Endodermal cell (in vitro differentiated cells): ENCODE measurements around the gene LRRC7. TPM values are rescaled to one million over a fixed set of nuclear protein-coding genes. Genes with fewer than 3 reads are reported as not detected.

ENCODE experiments used
- DNase-seq: peaks from one replicate; pipeline ENCODE4 v3.0.0-alpha.2; 2017
- H3K27ac ChIP-seq: 2 replicates; pipeline ENCODE4 v1.5.1; 2013; ENCODE audit warnings: mild to moderate bottlenecking, low read depth, low read length, moderate library complexity
- H3K27me3 ChIP-seq: 2 replicates; pipeline ENCODE4 v1.6.1; 2013; ENCODE audit warnings: mild to moderate bottlenecking, low read length, moderate library complexity; ENCODE audit not compliant: insufficient read depth, control insufficient read depth, poor library complexity, severe bottlenecking
- H3K36me3 ChIP-seq: 2 replicates; pipeline ENCODE4 v1.7.0; 2013; ENCODE audit warnings: mild to moderate bottlenecking, low read length, moderate library complexity; ENCODE audit not compliant: control insufficient read depth, insufficient read depth
- H3K4me1 ChIP-seq: one replicate; pipeline ENCODE4 v1.7.0; 2013; ENCODE audit warnings: low read length; ENCODE audit not compliant: control insufficient read depth, insufficient read depth
- H3K4me3 ChIP-seq: 2 replicates; pipeline ENCODE4 v1.5.1; 2013; ENCODE audit warnings: mild to moderate bottlenecking, low read length, moderate library complexity
- H3K9ac ChIP-seq: 2 replicates; pipeline ENCODE4 v1.6.1; 2013; ENCODE audit warnings: mild to moderate bottlenecking, low read length, moderate library complexity; ENCODE audit not compliant: poor library complexity, severe bottlenecking; ENCODE audit errors: extremely low read depth
- H3K9me3 ChIP-seq: 2 replicates; pipeline ENCODE4 v1.6.1; 2013; ENCODE audit warnings: mild to moderate bottlenecking, low read length, moderate library complexity; ENCODE audit not compliant: control insufficient read depth
- H3K27ac Mint-ChIP-seq: 2 replicates; pipeline ENCODE4 v1.8.0; 2020; ENCODE audit warnings: mixed read lengths
- H3K27me3 Mint-ChIP-seq: 2 replicates; pipeline ENCODE4 v1.8.0; 2021; ENCODE audit warnings: mild to moderate bottlenecking, mixed read lengths; ENCODE audit not compliant: insufficient read depth
- H3K36me3 Mint-ChIP-seq: 2 replicates; pipeline ENCODE4 v1.8.0; 2020; ENCODE audit warnings: low read depth, mixed read lengths
- H3K4me1 Mint-ChIP-seq: 2 replicates; pipeline ENCODE4 v1.8.0; 2020; ENCODE audit warnings: mixed read lengths
- H3K4me3 Mint-ChIP-seq: 2 replicates; pipeline ENCODE4 v1.8.0; 2020; ENCODE audit warnings: mild to moderate bottlenecking, moderate library complexity, mixed read lengths
- H3K9me3 Mint-ChIP-seq: 2 replicates; pipeline ENCODE4 v1.8.0; 2020; ENCODE audit warnings: mild to moderate bottlenecking, mixed read lengths
- WGBS, 2 experiments: methylation state at CpG; one replicate each; pipeline versions ENCODE4 v1.1.5 to v1.1.7; 2013; ENCODE audit warnings: missing lambda C conversion rate in 2 of 2, mixed read lengths in 1 of 2; ENCODE audit not compliant: insufficient coverage in 1 of 2, insufficient read length in 1 of 2; 5-methylcytosine and 5-hydroxymethylcytosine counted together
- long read RNA-seq, 4 experiments: library from polyadenylated mRNA in 2 of 4; library from RNA in 1 of 4; library from capped mRNA in 1 of 4; stranded (forward) in 3 of 4; unstranded in 1 of 4; transcript quantifications; one replicate each; pipeline ENCODE4 v2.0.0, GENCODE V29; 2020 to 2021; ENCODE audit warnings: inconsistent platforms in 1 of 4
- polyA plus RNA-seq, 2 experiments: library from polyadenylated mRNA; stranded (reverse); fragments of 50-300 nt; gene quantifications; one replicate each; pipeline ENCODE4 v1.2.3, GENCODE V29; 2013
- total RNA-seq, 2 donors: library from RNA; stranded (reverse); fragmentation: NEBNext Ultra II Directional in 1 of 2; extraction: Animal tissue kit (Norgen Biotek cat#: 25700) in 1 of 2; gene quantifications; 2 replicates in 1 of 2; 3 replicates in 1 of 2; pipeline ENCODE4 v1.2.1, GENCODE V29; 2021
- TF ChIP-seq, protein P1 (sequence below): fragments of 200-600 bp; sonication (generic); conservative IDR thresholded peaks from 2 replicates; pipeline ENCODE4 v1.5.0; 2021; ENCODE audit warnings: antibody characterized with exemption, mild to moderate bottlenecking

The LRRC7 gene
- 1 to 10 TPM; 1.4 to 2.2 TPM for total RNA-seq
- 1.4 TPM for polyA plus RNA-seq (2013, experiment 1 of 2)
- polyA plus RNA-seq (2013, experiment 2 of 2) = 1.6 TPM
- long read RNA-seq, experiment 1 = 0 reads
- long read RNA-seq, experiment 2, partial matches to known transcripts = 0 of 1 reads
- long read RNA-seq, experiment 2, other reads (novel, unspliced or antisense) = 1 of 1 reads
- long read RNA-seq, experiment 3, partial matches to known transcripts = 1 of 2 reads
- long read RNA-seq, experiment 3, other reads (novel, unspliced or antisense) = 1 of 2 reads
- long read RNA-seq, experiment 4, partial matches to known transcripts = 0 of 1 reads
- long read RNA-seq, experiment 4, other reads (novel, unspliced or antisense) = 1 of 1 reads

DNA sequence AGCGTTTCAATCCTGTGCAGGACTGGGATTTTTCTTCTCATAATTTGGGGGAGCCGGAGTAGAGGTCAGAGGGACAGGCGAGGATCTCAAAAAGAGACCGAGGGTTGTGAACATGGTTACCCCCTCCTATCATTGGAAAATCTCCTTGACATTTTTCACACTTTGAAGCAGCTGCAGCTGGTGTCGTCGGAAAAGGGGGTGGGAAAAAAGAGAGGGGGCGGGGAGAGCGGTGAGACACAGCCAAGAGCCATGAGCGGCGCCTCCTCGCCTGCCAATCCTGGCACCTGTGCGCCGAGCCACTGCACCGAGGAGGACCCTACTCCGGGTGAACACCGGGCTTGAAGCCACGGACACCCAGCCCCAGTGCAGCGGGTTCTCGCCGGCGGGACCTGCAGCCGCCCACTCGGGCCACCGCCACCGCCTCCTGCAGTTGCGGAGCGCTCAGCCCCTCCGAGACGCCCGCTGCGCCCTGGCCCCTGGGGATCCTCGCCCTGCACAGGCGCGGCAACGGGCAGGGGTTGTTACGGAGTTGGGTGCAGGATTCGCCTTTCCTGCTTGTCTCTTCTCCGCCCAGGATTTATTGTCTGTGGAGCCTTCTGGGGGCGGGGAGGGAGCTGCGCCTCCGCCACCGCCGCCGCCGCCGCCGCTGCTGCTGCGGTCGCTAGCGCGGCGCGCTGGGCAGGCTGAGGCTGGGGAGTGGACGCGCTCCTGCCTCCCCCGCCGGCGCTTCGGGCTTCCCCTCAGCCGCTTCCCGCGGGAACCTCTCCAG lies at the start of gene LRRC7:
Gene LRRC7 (plus strand): TSS at position 271 of the 769 bp plus-strand sequence. CDS start 718 bp downstream, outside the sequence.
- TF ChIP-seq, protein P1, sequence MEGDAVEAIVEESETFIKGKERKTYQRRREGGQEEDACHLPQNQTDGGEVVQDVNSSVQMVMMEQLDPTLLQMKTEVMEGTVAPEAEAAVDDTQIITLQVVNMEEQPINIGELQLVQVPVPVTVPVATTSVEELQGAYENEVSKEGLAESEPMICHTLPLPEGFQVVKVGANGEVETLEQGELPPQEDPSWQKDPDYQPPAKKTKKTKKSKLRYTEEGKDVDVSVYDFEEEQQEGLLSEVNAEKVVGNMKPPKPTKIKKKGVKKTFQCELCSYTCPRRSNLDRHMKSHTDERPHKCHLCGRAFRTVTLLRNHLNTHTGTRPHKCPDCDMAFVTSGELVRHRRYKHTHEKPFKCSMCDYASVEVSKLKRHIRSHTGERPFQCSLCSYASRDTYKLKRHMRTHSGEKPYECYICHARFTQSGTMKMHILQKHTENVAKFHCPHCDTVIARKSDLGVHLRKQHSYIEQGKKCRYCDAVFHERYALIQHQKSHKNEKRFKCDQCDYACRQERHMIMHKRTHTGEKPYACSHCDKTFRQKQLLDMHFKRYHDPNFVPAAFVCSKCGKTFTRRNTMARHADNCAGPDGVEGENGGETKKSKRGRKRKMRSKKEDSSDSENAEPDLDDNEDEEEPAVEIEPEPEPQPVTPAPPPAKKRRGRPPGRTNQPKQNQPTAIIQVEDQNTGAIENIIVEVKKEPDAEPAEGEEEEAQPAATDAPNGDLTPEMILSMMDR = no peak
- no peaks in the 10 kb centered on the region for H3K4me1 ChIP-seq
- peak; percentile 79 for DNase-seq
- H3K9me3 Mint-ChIP-seq = no peaks in the 10 kb centered on the region
- H3K27me3 ChIP-seq = peaks cover 66% of the 10 kb centered on the region
- WGBS, 2 experiments = 0% methylated on average over 4 to 62 of the region's 62 CpGs
- H3K36me3 ChIP-seq = no peaks in the 10 kb centered on the region
- H3K36me3 Mint-ChIP-seq = no peaks in the 10 kb centered on the region
- H3K9ac ChIP-seq = peak within 1 kb of the TSS; percentile 54
- H3K27me3 Mint-ChIP-seq = peaks cover 76% of the 10 kb centered on the region
- H3K27ac ChIP-seq = no peak within 1 kb of the TSS
- H3K27ac Mint-ChIP-seq = no peak within 1 kb of the TSS
- peak within 1 kb of the TSS; percentile 71 for H3K4me3 Mint-ChIP-seq
- peaks cover 8% of the 10 kb centered on the region for H3K9me3 ChIP-seq
- H3K4me1 Mint-ChIP-seq = peaks cover 8% of the 10 kb centered on the region
- peak within 1 kb of the TSS; percentile 95 for H3K4me3 ChIP-seq

DNA sequence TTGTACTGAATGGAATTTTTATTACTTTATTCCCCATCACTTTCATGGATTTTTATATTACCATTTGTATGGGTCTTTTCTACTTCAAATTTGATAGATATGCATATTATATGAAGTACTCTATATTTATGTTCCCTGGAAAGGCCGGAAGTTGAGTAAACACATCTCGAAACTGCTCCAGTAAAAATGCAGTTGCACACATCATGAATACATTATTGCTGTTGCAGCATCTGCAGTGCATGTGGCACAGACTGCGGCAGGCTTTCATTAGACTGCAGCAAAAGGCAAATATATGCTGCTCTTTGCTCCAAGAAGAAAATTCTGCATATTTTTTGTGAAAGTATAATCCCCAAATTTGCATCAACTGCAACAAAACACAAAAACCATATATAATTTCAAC lies 48.7 kb upstream of the LRRC7 start:
- no peaks in the 10 kb centered on the region for H3K9me3 Mint-ChIP-seq
- WGBS, 2 experiments = 91% methylated on average over 3 of the region's 3 CpGs; no CpG with 5 or more reads in 1 of the 2 experiments
- no peaks in the 10 kb centered on the region for H3K9me3 ChIP-seq
- no peaks in the 10 kb centered on the region for H3K4me1 Mint-ChIP-seq
- H3K27ac Mint-ChIP-seq = no peak overlapping the region
- no peak overlapping the region for H3K27ac ChIP-seq
- H3K36me3 Mint-ChIP-seq = no peaks in the 10 kb centered on the region
- H3K4me3 ChIP-seq = no peak overlapping the region
- H3K27me3 ChIP-seq = no peaks in the 10 kb centered on the region
- no peak overlapping the region for H3K9ac ChIP-seq
- H3K27me3 Mint-ChIP-seq = no peaks in the 10 kb centered on the region
- H3K36me3 ChIP-seq = no peaks in the 10 kb centered on the region
- TF ChIP-seq, protein P1 = no peak
- no peak overlapping the region for H3K4me3 Mint-ChIP-seq
- H3K4me1 ChIP-seq = no peaks in the 10 kb centered on the region
- DNase-seq = no peak

DNA sequence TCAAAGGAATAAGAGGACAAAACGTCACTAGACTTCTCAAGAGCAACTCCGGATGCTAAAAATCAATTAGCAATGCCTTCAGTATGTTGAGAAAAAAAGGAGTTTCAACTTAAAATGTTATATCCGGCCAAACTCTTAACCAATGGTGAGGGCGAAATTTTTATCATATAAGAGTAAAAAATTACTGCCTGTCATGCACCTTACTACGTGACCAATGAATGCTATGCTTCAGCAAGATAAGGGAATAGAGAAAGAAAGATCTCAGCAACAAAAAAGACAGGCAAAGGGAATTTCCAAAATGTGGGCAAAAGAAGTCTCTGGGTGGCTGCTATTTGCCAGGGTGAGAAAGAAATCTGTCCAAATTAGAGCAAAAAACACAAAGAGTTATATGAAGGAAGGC lies 47.4 kb upstream of the LRRC7 start:
- TF ChIP-seq, protein P1 = no peak
- WGBS, 2 experiments = 92 to 100% methylated on average over 2 to 5 of the region's 5 CpGs
- Mint-ChIP-seq H3K4me1 (no peaks in the 10 kb centered on the region), H3K27me3 (no peaks in the 10 kb centered on the region), H3K9me3 (no peaks in the 10 kb centered on the region), H3K4me3 (no peak overlapping the region), H3K27ac (no peak overlapping the region), H3K36me3 (no peaks in the 10 kb centered on the region)
- H3K9me3 ChIP-seq = no peaks in the 10 kb centered on the region
- no peak overlapping the region for H3K4me3 ChIP-seq
- no peak overlapping the region for H3K9ac ChIP-seq
- H3K27ac ChIP-seq = no peak overlapping the region
- H3K27me3 ChIP-seq = no peaks in the 10 kb centered on the region
- no peaks in the 10 kb centered on the region for H3K36me3 ChIP-seq
- no peak for DNase-seq
- no peaks in the 10 kb centered on the region for H3K4me1 ChIP-seq
